GM10248 (cell line): ENCODE data around the gene FAM83C.

Source experiments
- CTCF ChIA-PET: fragments of 300-600 bp; sonication (Branson Sonifier 250); formaldehyde crosslinking; extraction: SDS; loops from one replicate; lab custom pipeline; 2021; ENCODE audit warnings: antibody characterized with exemption; lab: Yijun Ruan, JAX
- POLR2A ChIA-PET: fragments of 350-650 bp; sonication (Branson Sonifier 250); formaldehyde crosslinking; extraction: SDS; loops from one replicate; lab custom pipeline; 2020; ENCODE audit warnings: antibody characterized with exemption; lab: Yijun Ruan, JAX
- DNase-seq: peaks from one replicate; pipeline ENCODE4 v3.0.0; 2012; ENCODE audit errors: extremely low spot score
- CTCF ChIP-seq: IDR thresholded peaks from 2 replicates; pipeline ENCODE4 v1.5.1; 2012; ENCODE audit warnings: mild to moderate bottlenecking, low read depth; ENCODE audit errors: extremely low read depth, missing control alignments, control extremely low read depth

FAM83C gene

GRCh38 chr20:35312318-35312717 is 20.1 kb upstream of the FAM83C start:
- ChIA-PET CTCF (interaction anchor here (2.0 to 12.8 kb wide), 2 partner anchors 10 to 13 kb away, joined by 8 to 108 read pairs; no protein-coding TSS in a partner anchor), POLR2A (interaction anchor here (0.5 kb wide), 1 partner anchor 92 kb away, joined by 3 read pairs; no protein-coding TSS in a partner anchor)
- DNase-seq, result no peak
- no peak for TF ChIP-seq CTCF

- DNase-seq, result no peak
- CTCF ChIA-PET, result interaction anchor here (1.1 to 12.8 kb wide), 4 partner anchors 10 to 167 kb away, joined by 4 to 108 read pairs (median 10); no protein-coding TSS in a partner anchor
Measured at GRCh38 chr20:35311822-35312221, 19.6 kb upstream of the FAM83C start.

GRCh38 chr20:35311409-35311808 is 19.2 kb upstream of the FAM83C start:
- TF ChIP-seq CTCF, result no peak
- ChIA-PET POLR2A (no interaction called here), CTCF (interaction anchor here (1.1 to 12.8 kb wide), 4 partner anchors 11 to 166 kb away, joined by 4 to 108 read pairs (median 10); no protein-coding TSS in a partner anchor)
- DNase-seq, result no peak

More at GRCh38 chr20:35311822-35312221, 19.6 kb upstream of the FAM83C start:
- TF ChIP-seq CTCF, result no peak
- POLR2A ChIA-PET, result no interaction called here

GRCh38 chr20:35307666-35308653 is 15.7 kb upstream of the FAM83C start:
- POLR2A ChIA-PET, result no interaction called here
- no peak for TF ChIP-seq CTCF
- CTCF ChIA-PET, result interaction anchor here (0.7 to 12.8 kb wide), 15 partner anchors 9 to 178 kb away, joined by 3 to 108 read pairs (median 4); partner anchors contain the start of gene CEP250
- no peak for DNase-seq

- CTCF ChIA-PET, result interaction anchor here (0.7 to 12.8 kb wide), 19 partner anchors 8 to 212 kb away, joined by 3 to 108 read pairs (median 4); partner anchors contain the start of gene CEP250
- POLR2A ChIA-PET, result no interaction called here
- peak; percentile 66 for TF ChIP-seq CTCF
- DNase-seq, result no peak
Measured at GRCh38 chr20:35306931-35307517, 14.8 kb upstream of the FAM83C start.
